ENCODE data around the gene NPS. TPM values are rescaled to one million over a fixed set of nuclear protein-coding genes. Genes with fewer than 3 reads are reported as not detected.

NPS gene
- total and polyA plus RNA-seq, 10 donors: not detected

DNA sequence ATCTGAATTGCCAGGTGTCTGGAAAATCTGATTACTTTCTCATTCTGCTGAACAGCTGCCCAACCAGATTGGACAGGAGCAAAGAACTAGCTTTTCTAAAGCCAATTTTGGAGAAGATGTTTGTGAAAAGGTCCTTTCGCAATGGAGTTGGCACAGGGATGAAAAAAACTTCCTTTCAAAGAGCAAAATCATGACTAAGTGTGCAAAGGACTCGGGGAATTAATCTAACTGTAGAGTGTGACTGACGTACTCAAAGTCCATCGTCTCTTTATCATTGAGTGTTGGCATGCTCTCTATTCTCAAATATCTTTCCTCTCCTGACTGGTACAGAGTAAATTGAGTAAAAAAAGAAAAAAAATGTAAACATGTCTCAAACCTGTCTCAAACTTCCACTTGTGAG lies 3.3 kb downstream of the NPS start:
- WGBS, 5 donors: 77 to 87% (median 81%) methylated on average over 4 of the region's 4 CpGs
- Histone ChIP-seq H3K4me1 (no peaks in the 10 kb centered on the region), H3K4me3 (no peak overlapping the region), H3K27me3 (replicated peaks in 1 of 7) (peaks cover 0 to 17% (median 0%) of the 10 kb centered on the region in 7 donors), H3K9me3 (peaks cover 0 to 4% (median under 1%) of the 10 kb centered on the region in 8 donors), H3K27ac (no peak overlapping the region), H3K36me3 (no peaks in the 10 kb centered on the region)
- DNase-seq: no peak
- intact Hi-C loops (cut with DNase I; ENCODE audit: low total_unique reads): no loop called here
- TF ChIP-seq POLR2A (IDR thresholded peaks at IDR 0.05) (no peak), POLR2AphosphoS5 (IDR thresholded peaks at IDR 0.05) (no peak)
- TF ChIP-seq, protein P1, sequence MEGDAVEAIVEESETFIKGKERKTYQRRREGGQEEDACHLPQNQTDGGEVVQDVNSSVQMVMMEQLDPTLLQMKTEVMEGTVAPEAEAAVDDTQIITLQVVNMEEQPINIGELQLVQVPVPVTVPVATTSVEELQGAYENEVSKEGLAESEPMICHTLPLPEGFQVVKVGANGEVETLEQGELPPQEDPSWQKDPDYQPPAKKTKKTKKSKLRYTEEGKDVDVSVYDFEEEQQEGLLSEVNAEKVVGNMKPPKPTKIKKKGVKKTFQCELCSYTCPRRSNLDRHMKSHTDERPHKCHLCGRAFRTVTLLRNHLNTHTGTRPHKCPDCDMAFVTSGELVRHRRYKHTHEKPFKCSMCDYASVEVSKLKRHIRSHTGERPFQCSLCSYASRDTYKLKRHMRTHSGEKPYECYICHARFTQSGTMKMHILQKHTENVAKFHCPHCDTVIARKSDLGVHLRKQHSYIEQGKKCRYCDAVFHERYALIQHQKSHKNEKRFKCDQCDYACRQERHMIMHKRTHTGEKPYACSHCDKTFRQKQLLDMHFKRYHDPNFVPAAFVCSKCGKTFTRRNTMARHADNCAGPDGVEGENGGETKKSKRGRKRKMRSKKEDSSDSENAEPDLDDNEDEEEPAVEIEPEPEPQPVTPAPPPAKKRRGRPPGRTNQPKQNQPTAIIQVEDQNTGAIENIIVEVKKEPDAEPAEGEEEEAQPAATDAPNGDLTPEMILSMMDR (IDR thresholded peaks at IDR 0.05 in 8 of 11, conservative IDR thresholded peaks at IDR 0.05 in 3 of 11): no peak

DNA sequence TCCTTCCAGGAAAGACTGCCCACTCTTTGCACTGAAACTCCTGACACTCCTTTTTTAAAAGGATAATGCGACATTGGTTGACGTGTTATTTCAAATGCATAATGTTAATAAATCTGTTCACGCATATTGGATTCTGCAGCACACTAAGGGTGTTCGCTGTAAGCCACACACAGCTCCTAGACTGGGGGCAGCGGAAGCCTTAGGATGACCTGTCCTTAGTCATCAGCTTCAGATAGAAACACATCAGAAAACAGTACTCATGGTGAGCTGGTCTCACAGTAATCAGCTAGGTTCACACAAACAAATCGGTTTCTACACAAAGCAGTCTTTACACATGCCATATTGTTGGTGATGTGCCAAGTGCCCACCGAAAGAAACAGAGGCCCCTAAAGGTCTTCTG lies 4.3 kb downstream of the NPS start:
- Histone ChIP-seq H3K4me3 (no peak overlapping the region), H3K4me1 (no peaks in the 10 kb centered on the region), H3K36me3 (no peaks in the 10 kb centered on the region), H3K9me3 (no peaks in the 10 kb centered on the region), H3K27me3 (replicated peaks in 1 of 7) (peaks cover 0 to 17% (median 0%) of the 10 kb centered on the region in 7 donors), H3K27ac (no peak overlapping the region)
- intact Hi-C loops (cut with DNase I; ENCODE audit: low total_unique reads): no loop called here
- TF ChIP-seq POLR2A (IDR thresholded peaks at IDR 0.05) (no peak), POLR2AphosphoS5 (IDR thresholded peaks at IDR 0.05) (no peak)
- TF ChIP-seq, protein P1 (IDR thresholded peaks at IDR 0.05 in 8 of 11, conservative IDR thresholded peaks at IDR 0.05 in 3 of 11): no peak
- 88 to 92% (median 90%) methylated on average over 7 of the region's 7 CpGs for WGBS, 5 donors
- DNase-seq: no peak

DNA sequence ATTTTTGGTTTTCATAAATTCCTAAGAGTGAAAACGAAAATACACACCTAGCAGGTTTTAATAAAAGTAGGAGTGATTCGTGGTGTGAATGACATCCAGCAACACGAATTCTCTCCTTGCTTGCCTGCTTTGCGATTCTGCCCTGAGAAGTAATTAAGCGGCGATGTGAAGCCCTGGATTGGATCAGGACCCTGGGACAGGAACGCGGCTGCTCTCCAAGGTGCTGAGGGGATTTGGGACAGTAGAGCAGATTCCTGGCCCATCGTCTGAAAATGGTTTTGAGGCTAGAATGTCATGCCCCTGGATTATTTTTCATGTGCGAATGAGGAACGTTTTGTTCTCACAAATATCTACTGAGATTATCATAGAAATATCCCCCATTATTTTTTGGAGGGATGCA lies 7.8 kb downstream of the NPS start:
- Histone ChIP-seq H3K27me3 (replicated peaks in 1 of 7) (peaks cover 0 to 17% (median 0%) of the 10 kb centered on the region in 7 donors), H3K4me3 (no peak overlapping the region), H3K36me3 (no peaks in the 10 kb centered on the region), H3K4me1 (no peaks in the 10 kb centered on the region), H3K9me3 (peaks cover 0 to 14% (median 0%) of the 10 kb centered on the region in 8 donors), H3K27ac (no peak overlapping the region)
- 5 to 15% (median 8%) methylated on average over 11 of the region's 11 CpGs for WGBS, 5 donors
- TF ChIP-seq, protein P1 (IDR thresholded peaks at IDR 0.05 in 8 of 11, conservative IDR thresholded peaks at IDR 0.05 in 3 of 11): no peak
- no peak for TF ChIP-seq POLR2AphosphoS5 (IDR thresholded peaks at IDR 0.05)
- no peak for DNase-seq
- intact Hi-C loops (cut with DNase I; ENCODE audit: low total_unique reads): no loop called here

DNA sequence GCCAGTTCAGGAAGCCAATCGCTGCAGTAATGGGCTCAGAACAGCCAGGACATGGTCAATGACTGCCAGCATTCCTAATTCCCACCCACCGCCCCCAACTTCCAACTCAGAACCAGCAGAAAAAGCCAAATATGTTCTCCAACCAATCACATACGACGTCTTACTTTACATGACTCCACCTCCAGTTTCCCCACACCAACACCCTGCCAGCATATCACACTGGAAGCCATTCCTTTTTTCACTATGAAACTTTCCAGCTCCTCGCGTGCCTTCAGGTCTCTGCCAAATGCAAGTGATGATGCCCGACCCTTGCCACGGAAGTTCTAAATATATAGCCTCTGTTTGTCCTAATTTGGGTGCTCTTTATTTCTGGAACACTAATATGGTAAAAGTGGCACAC lies 12.5 kb downstream of the NPS start:
- Histone ChIP-seq H3K4me1 (no peaks in the 10 kb centered on the region), H3K27ac (no peak overlapping the region), H3K9me3 (peaks cover 0 to 14% (median 0%) of the 10 kb centered on the region in 8 donors), H3K36me3 (no peaks in the 10 kb centered on the region), H3K4me3 (no peak overlapping the region), H3K27me3 (replicated peaks in 1 of 7) (peaks cover 0 to 8% (median 0%) of the 10 kb centered on the region in 7 donors)
- intact Hi-C loops (cut with DNase I; ENCODE audit: low total_unique reads): no loop called here
- DNase-seq: no peak
- 69 to 81% (median 72%) methylated on average over 8 of the region's 8 CpGs for WGBS, 5 donors
- TF ChIP-seq, protein P1 (IDR thresholded peaks at IDR 0.05 in 8 of 11, conservative IDR thresholded peaks at IDR 0.05 in 3 of 11): no peak
- TF ChIP-seq POLR2AphosphoS5 (IDR thresholded peaks at IDR 0.05) (no peak), POLR2A (IDR thresholded peaks at IDR 0.05) (no peak)

Measured in spleen (tissue), 11 donors.